Measurements from ENCODE around the gene PCMTD2. TPM values are rescaled to one million over a fixed set of nuclear protein-coding genes. Genes with fewer than 3 reads are reported as not detected.
"Not testable (repeated sequence)": the region's sequence is repeated elsewhere in the genome, so short reads cannot be mapped to it uniquely, and the experiment has no call there.

Gene PCMTD2
- total and polyA plus RNA-seq, 5 donors from 2014 or later, result 51.1 to 112 (median 79.4) TPM

DNA sequence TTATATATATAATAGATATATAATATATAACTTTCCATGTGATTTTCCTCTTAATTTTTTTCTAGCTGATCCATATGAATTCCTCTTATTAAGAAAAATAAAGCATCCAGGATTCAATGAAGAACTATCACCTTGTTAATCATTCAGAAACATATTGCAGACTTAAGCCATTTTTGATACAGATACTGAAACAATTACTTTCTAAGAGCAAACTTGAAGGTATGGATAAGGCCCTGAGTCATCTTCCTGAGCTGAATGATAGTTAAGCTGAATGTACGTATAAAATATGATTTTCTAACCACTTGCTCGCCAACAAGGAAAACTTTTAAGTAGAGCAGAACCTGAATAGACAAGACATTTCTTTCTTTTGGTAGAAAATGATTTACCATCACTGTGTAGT lies 47.5 kb downstream of the PCMTD2 start:
- not testable (repeated sequence) for H3K27ac Mint-ChIP-seq; H3K9me3 ChIP-seq (ENCODE audit: control insufficient read depth in 2 of 2, low read length in 2 of 2); H3K36me3 Mint-ChIP-seq; H3K9me3 Mint-ChIP-seq; H3K4me3 Mint-ChIP-seq; H3K4me1 Mint-ChIP-seq; H3K27me3 ChIP-seq (ENCODE audit: control insufficient read depth, insufficient read depth, low read length); H3K4me3 ChIP-seq (ENCODE audit: low read depth, low read length); ATAC-seq (ENCODE audit: low read depth in 2 of 2); DNase-seq; H3K36me3 ChIP-seq (ENCODE audit: control insufficient read depth, insufficient read depth, low read length); H3K4me1 ChIP-seq (ENCODE audit: control insufficient read depth, insufficient read depth, low read length, poor library complexity, severe bottlenecking); H3K27me3 Mint-ChIP-seq; H3K27ac ChIP-seq (ENCODE audit: insufficient read depth, low read length, poor library complexity, severe bottlenecking)

DNA sequence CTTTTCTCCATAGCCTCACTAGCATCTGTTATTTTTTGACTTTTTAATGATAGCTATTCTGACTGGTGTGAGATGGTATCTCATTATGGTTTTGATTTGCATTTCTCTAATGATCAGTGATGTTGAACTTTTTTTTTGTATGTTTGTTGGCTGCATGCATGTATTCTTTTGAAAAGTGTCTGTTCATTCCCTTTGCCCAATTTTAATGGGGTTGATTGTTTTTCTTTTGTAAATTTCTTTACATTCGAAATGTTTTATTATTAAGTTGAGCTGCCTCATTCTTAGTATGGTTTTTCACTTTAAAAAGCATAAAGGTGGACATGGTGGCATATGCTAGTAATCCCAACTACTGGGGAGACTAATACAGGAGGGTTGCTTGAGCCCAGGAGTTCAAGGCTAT lies 58.2 kb downstream of the PCMTD2 start:
- H3K27ac ChIP-seq (ENCODE audit: insufficient read depth, low read length, poor library complexity, severe bottlenecking); H3K4me3 ChIP-seq (ENCODE audit: low read depth, low read length); H3K4me1 ChIP-seq (ENCODE audit: control insufficient read depth, insufficient read depth, low read length, poor library complexity, severe bottlenecking); ATAC-seq (ENCODE audit: low read depth in 2 of 2); H3K36me3 Mint-ChIP-seq; H3K36me3 ChIP-seq (ENCODE audit: control insufficient read depth, insufficient read depth, low read length); H3K4me3 Mint-ChIP-seq; H3K9me3 Mint-ChIP-seq; H3K27ac Mint-ChIP-seq; H3K27me3 ChIP-seq (ENCODE audit: control insufficient read depth, insufficient read depth, low read length); DNase-seq; H3K4me1 Mint-ChIP-seq; H3K9me3 ChIP-seq (ENCODE audit: control insufficient read depth in 2 of 2, low read length in 2 of 2): not testable (repeated sequence)
- H3K27me3 Mint-ChIP-seq, result peaks cover 18% of the 10 kb centered on the region

- not testable (repeated sequence) for H3K4me1 Mint-ChIP-seq; H3K36me3 Mint-ChIP-seq; H3K4me3 ChIP-seq (ENCODE audit: low read depth, low read length); ATAC-seq (ENCODE audit: low read depth in 2 of 2); H3K27ac Mint-ChIP-seq; H3K9me3 Mint-ChIP-seq; H3K36me3 ChIP-seq (ENCODE audit: control insufficient read depth, insufficient read depth, low read length); H3K27ac ChIP-seq (ENCODE audit: insufficient read depth, low read length, poor library complexity, severe bottlenecking); H3K4me1 ChIP-seq (ENCODE audit: control insufficient read depth, insufficient read depth, low read length, poor library complexity, severe bottlenecking); H3K4me3 Mint-ChIP-seq; DNase-seq; H3K9me3 ChIP-seq (ENCODE audit: control insufficient read depth in 2 of 2, low read length in 2 of 2); H3K27me3 ChIP-seq (ENCODE audit: control insufficient read depth, insufficient read depth, low read length)
- peaks cover 26% of the 10 kb centered on the region for H3K27me3 Mint-ChIP-seq
Measured at GRCh38 chr20:64315381-64315780, 59.8 kb downstream of the PCMTD2 start.

DNA sequence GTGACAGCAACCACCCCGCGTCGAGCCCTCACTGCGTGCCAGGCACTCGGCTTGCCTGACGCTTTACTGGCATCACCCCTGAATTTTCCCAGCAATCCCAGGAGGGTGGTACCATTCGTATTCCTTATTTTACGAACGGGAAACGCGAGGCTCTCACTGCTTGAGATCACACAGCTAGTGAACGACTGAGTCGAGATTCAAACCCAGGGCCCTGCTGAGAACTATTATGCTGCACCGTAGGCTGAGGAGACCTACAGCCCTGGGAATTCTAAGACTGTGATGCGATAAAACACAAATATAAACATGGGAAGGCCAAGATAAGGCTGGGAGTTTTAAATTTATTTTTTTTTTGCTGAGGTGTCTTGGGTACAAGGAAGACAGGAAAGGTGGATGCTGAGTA lies 60.3 kb downstream of the PCMTD2 start:
- H3K27me3 Mint-ChIP-seq, result peaks cover 26% of the 10 kb centered on the region
- not testable (repeated sequence) for ATAC-seq (ENCODE audit: low read depth in 2 of 2); H3K4me3 ChIP-seq (ENCODE audit: low read depth, low read length); H3K4me3 Mint-ChIP-seq; H3K27me3 ChIP-seq (ENCODE audit: control insufficient read depth, insufficient read depth, low read length); H3K27ac ChIP-seq (ENCODE audit: insufficient read depth, low read length, poor library complexity, severe bottlenecking); H3K36me3 Mint-ChIP-seq; H3K36me3 ChIP-seq (ENCODE audit: control insufficient read depth, insufficient read depth, low read length); H3K9me3 ChIP-seq (ENCODE audit: control insufficient read depth in 2 of 2, low read length in 2 of 2); DNase-seq; H3K4me1 ChIP-seq (ENCODE audit: control insufficient read depth, insufficient read depth, low read length, poor library complexity, severe bottlenecking); H3K27ac Mint-ChIP-seq; H3K4me1 Mint-ChIP-seq; H3K9me3 Mint-ChIP-seq

DNA sequence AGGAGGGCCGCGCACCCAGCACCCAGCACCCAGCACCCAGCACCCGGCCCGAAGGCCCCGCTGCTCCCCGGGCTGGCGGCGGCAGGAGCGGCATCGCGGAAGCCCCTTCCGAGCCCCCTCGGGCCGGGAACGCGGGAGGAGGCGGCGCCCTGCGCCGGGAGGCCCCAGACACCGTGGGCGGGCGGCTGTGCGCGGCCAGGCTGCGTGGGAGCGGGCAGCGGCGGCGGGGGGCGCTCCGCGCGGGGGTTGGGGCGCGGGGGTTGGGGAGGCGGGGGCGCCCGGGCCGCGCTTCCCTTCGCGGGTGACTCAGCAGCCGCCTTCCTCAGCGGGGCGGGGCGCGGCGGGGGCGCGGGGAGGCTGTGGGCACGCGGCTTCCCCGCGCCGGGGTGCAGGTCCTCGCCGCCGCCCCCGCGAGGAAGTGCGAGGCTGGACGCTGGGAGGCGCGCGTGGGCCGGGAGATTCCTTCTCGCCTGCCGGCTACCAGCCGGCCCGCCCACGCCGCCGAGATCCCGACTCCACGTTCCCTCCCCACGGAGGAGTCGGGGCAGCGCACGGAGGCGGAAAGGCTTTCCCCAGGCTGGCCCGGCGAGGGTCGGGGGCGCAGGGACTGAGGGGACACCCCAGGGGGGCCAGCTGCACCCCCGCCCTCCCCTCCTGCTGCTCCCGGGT lies 61.0 kb downstream of the PCMTD2 start:
- peaks cover 26% of the 10 kb centered on the region for H3K27me3 Mint-ChIP-seq
- not testable (repeated sequence) for H3K27ac Mint-ChIP-seq; H3K4me1 Mint-ChIP-seq; H3K9me3 ChIP-seq (ENCODE audit: control insufficient read depth in 2 of 2, low read length in 2 of 2); H3K9me3 Mint-ChIP-seq; DNase-seq; H3K4me1 ChIP-seq (ENCODE audit: control insufficient read depth, insufficient read depth, low read length, poor library complexity, severe bottlenecking); H3K36me3 Mint-ChIP-seq; H3K4me3 ChIP-seq (ENCODE audit: low read depth, low read length); H3K4me3 Mint-ChIP-seq; H3K36me3 ChIP-seq (ENCODE audit: control insufficient read depth, insufficient read depth, low read length); H3K27me3 ChIP-seq (ENCODE audit: control insufficient read depth, insufficient read depth, low read length); H3K27ac ChIP-seq (ENCODE audit: insufficient read depth, low read length, poor library complexity, severe bottlenecking)
- peak in 1 of 2 donors; percentile 50 for ATAC-seq (ENCODE audit: low read depth in 2 of 2)

DNA sequence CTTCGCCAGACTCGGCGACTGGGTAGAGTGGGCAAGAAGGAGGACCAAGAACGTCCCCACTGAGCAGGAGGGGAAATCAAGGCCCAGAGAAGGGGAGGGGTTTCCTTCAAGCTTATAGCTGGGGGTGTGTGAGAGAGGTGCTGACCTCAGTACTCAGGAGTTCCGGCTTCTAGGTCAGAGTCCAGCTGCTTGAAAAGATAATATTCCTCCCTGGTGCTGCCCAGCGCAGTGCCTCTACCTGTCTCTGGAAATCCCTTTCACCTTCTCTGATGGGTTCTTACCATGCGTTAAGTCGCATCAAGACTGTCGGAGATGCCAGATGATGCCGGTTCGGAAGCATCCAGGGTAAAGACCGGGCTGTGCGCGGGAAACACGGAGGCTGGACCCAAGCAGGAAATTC lies 61.8 kb downstream of the PCMTD2 start:
- not testable (repeated sequence) for H3K9me3 ChIP-seq (ENCODE audit: control insufficient read depth in 2 of 2, low read length in 2 of 2); H3K27ac ChIP-seq (ENCODE audit: insufficient read depth, low read length, poor library complexity, severe bottlenecking); H3K36me3 Mint-ChIP-seq; H3K27me3 ChIP-seq (ENCODE audit: control insufficient read depth, insufficient read depth, low read length); H3K27ac Mint-ChIP-seq; ATAC-seq (ENCODE audit: low read depth in 2 of 2); H3K4me3 ChIP-seq (ENCODE audit: low read depth, low read length); H3K4me3 Mint-ChIP-seq; DNase-seq; H3K36me3 ChIP-seq (ENCODE audit: control insufficient read depth, insufficient read depth, low read length); H3K4me1 ChIP-seq (ENCODE audit: control insufficient read depth, insufficient read depth, low read length, poor library complexity, severe bottlenecking); H3K4me1 Mint-ChIP-seq; H3K9me3 Mint-ChIP-seq
- H3K27me3 Mint-ChIP-seq, result peaks cover 27% of the 10 kb centered on the region

GRCh38 chr20:64318056-64318455 lies 62.5 kb downstream of the PCMTD2 start:
- not testable (repeated sequence) for H3K27me3 ChIP-seq (ENCODE audit: control insufficient read depth, insufficient read depth, low read length); H3K4me1 ChIP-seq (ENCODE audit: control insufficient read depth, insufficient read depth, low read length, poor library complexity, severe bottlenecking); H3K4me3 ChIP-seq (ENCODE audit: low read depth, low read length); H3K9me3 ChIP-seq (ENCODE audit: control insufficient read depth in 2 of 2, low read length in 2 of 2); DNase-seq; H3K4me3 Mint-ChIP-seq; ATAC-seq (ENCODE audit: low read depth in 2 of 2); H3K27ac Mint-ChIP-seq; H3K4me1 Mint-ChIP-seq; H3K9me3 Mint-ChIP-seq; H3K27ac ChIP-seq (ENCODE audit: insufficient read depth, low read length, poor library complexity, severe bottlenecking); H3K36me3 ChIP-seq (ENCODE audit: control insufficient read depth, insufficient read depth, low read length); H3K36me3 Mint-ChIP-seq
- H3K27me3 Mint-ChIP-seq, result peaks cover 31% of the 10 kb centered on the region

DNA sequence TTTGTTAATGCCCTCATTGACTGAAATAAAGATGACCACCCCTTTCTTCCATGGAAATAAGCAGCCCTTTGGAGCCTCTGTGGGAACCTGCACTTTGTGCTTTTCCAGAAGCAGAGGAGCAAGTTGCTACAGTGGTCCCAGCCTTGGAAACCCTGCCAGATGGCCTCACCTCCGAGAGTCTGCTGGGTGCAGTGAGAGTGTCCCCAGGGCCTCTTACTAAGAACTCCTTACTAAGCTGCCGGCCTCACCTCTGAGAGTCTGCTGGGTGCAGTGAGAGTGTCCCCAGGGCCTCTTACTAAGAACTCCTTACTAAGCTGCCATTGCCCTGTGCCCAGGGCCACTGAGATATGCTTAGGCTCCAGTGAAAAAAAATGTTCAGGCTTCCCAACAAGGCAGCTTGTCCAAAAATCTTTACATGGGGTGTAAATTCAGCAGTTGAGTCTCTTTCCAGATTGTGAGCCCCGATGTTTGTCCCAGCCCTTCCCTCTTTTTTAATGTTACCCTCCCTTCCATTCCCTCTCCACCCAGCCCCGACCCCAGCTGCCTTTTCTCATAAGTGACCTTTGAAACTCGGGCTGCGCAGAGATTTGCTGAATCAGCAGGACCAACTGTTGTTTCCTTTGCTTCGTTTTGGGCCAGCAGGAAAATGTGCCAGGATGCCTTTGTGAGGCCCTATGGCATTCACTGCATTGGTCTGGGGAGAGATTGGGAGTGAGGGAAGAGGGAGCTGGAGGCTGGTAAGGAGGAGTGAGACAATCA lies 66.7 kb downstream of the PCMTD2 start:
- not testable (repeated sequence) for H3K4me3 Mint-ChIP-seq

More for the DNA sequence above, 66.7 kb downstream of the PCMTD2 start:
- not testable (repeated sequence) for H3K4me1 Mint-ChIP-seq; H3K9me3 ChIP-seq (ENCODE audit: control insufficient read depth in 2 of 2, low read length in 2 of 2); H3K27ac Mint-ChIP-seq; H3K9me3 Mint-ChIP-seq; H3K4me1 ChIP-seq (ENCODE audit: control insufficient read depth, insufficient read depth, low read length, poor library complexity, severe bottlenecking); H3K4me3 ChIP-seq (ENCODE audit: low read depth, low read length); H3K27ac ChIP-seq (ENCODE audit: insufficient read depth, low read length, poor library complexity, severe bottlenecking); DNase-seq; H3K27me3 ChIP-seq (ENCODE audit: control insufficient read depth, insufficient read depth, low read length); ATAC-seq (ENCODE audit: low read depth in 2 of 2); H3K36me3 ChIP-seq (ENCODE audit: control insufficient read depth, insufficient read depth, low read length); H3K36me3 Mint-ChIP-seq
- peaks cover 34% of the 10 kb centered on the region for H3K27me3 Mint-ChIP-seq

All from CD4-positive, CD25-positive, alpha-beta regulatory T cell (primary cell).